Trophoblast cell (in vitro differentiated cells and primary cell): ENCODE results near the gene OPN1SW.

Experiments
- DNase-seq, 2 donors: peaks; one replicate each; pipeline ENCODE4 v3.0.0-alpha.2; 2016
- H2AFZ ChIP-seq: 2 replicates; pipeline ENCODE4 v1.6.1; 2013; ENCODE audit warnings: low read length, moderate library complexity, mild to moderate bottlenecking; ENCODE audit not compliant: insufficient read depth, poor library complexity
- H2AK5ac ChIP-seq: 2 replicates; pipeline ENCODE4 v1.6.1; 2013; ENCODE audit warnings: mild to moderate bottlenecking, low read length
- H2BK120ac ChIP-seq: 2 replicates; pipeline ENCODE4 v1.6.1; 2013; ENCODE audit warnings: low read length, mild to moderate bottlenecking, moderate library complexity; ENCODE audit not compliant: insufficient read depth, poor library complexity
- H2BK12ac ChIP-seq: 2 replicates; pipeline ENCODE4 v1.6.1; 2013; ENCODE audit warnings: mild to moderate bottlenecking, low read length, moderate library complexity
- H2BK5ac ChIP-seq: 2 replicates; pipeline ENCODE4 v1.6.1; 2013; ENCODE audit warnings: low read length, low read depth, moderate library complexity, mild to moderate bottlenecking; ENCODE audit not compliant: poor library complexity
- H3K14ac ChIP-seq: 2 replicates; pipeline ENCODE4 v1.6.1; 2013; ENCODE audit warnings: mild to moderate bottlenecking, low read length
- H3K18ac ChIP-seq: 2 replicates; pipeline ENCODE4 v1.6.1; 2013; ENCODE audit warnings: mild to moderate bottlenecking, low read length
- H3K23ac ChIP-seq: 2 replicates; pipeline ENCODE4 v1.6.1; 2013; ENCODE audit warnings: low read length
- H3K27ac ChIP-seq: 2 replicates; pipeline ENCODE4 v1.5.1; 2013; ENCODE audit warnings: low read depth, mild to moderate bottlenecking, inconsistent platforms, low read length, moderate library complexity
- H3K27me3 ChIP-seq: 2 replicates; pipeline ENCODE4 v1.6.1; 2013; ENCODE audit warnings: inconsistent platforms, mild to moderate bottlenecking, low read length, moderate library complexity; ENCODE audit not compliant: insufficient read depth
- H3K36me3 ChIP-seq, 2 experiments: 1 replicate in 1 of 2; 2 replicates in 1 of 2; pipeline ENCODE4 v1.6.1; 2013; ENCODE audit warnings: low read length in 2 of 2, mild to moderate bottlenecking in 2 of 2, moderate library complexity in 1 of 2; ENCODE audit not compliant: insufficient read depth in 2 of 2, control insufficient read depth in 1 of 2
- H3K4ac ChIP-seq: 2 replicates; pipeline ENCODE4 v1.6.1; 2013; ENCODE audit warnings: low read depth, mild to moderate bottlenecking, low read length, moderate library complexity
- H3K4me1 ChIP-seq, 2 experiments: 1 replicate in 1 of 2; 2 replicates in 1 of 2; pipeline ENCODE4 v1.6.1; 2013; ENCODE audit warnings: low read length in 2 of 2, mild to moderate bottlenecking in 2 of 2, moderate library complexity in 1 of 2; ENCODE audit not compliant: insufficient read depth in 2 of 2, control insufficient read depth in 1 of 2
- H3K4me2 ChIP-seq: 2 replicates; pipeline ENCODE4 v1.6.1; 2013; ENCODE audit warnings: inconsistent platforms, mild to moderate bottlenecking, low read length, moderate library complexity
- H3K4me3 ChIP-seq: 2 replicates; pipeline ENCODE4 v1.5.1; 2013; ENCODE audit warnings: mild to moderate bottlenecking, low read depth, low read length, inconsistent platforms
- H3K79me1 ChIP-seq: one replicate; pipeline ENCODE4 v1.6.1; 2013; ENCODE audit warnings: low read length
- H3K79me2 ChIP-seq: 2 replicates; pipeline ENCODE4 v1.6.1; 2013; ENCODE audit warnings: low read length, mild to moderate bottlenecking; ENCODE audit not compliant: control insufficient read depth, insufficient read depth, poor library complexity
- H3K9ac ChIP-seq: 2 replicates; pipeline ENCODE4 v1.6.1; 2013; ENCODE audit warnings: mild to moderate bottlenecking, low read length
- H3K9me3 ChIP-seq: 2 replicates; pipeline ENCODE4 v1.6.1; 2013; ENCODE audit warnings: low read depth, mild to moderate bottlenecking, control low read depth, inconsistent platforms, low read length; ENCODE audit not compliant: insufficient read depth
- H4K12ac ChIP-seq: 2 replicates; pipeline ENCODE4 v1.6.1; 2013; ENCODE audit warnings: low read depth, mild to moderate bottlenecking, low read length, moderate library complexity
- H4K8ac ChIP-seq: 2 replicates; pipeline ENCODE4 v1.6.1; 2013; ENCODE audit warnings: low read depth, mild to moderate bottlenecking, low read length, moderate library complexity
- H4K91ac ChIP-seq: one replicate; pipeline ENCODE4 v1.6.1; 2013; ENCODE audit warnings: low read depth, mild to moderate bottlenecking, low read length, moderate library complexity
- WGBS: extraction: QIAGEN DNeasy Blood & Tissue Kit; methylation state at CpG from one replicate; pipeline ENCODE4 v1.1.7; 2013; ENCODE audit warnings: missing lambda C conversion rate; ENCODE audit not compliant: insufficient read length, insufficient coverage; ENCODE audit errors: extremely low coverage; 5-methylcytosine and 5-hydroxymethylcytosine counted together

OPN1SW gene

GRCh38 chr7:128791121-128791971 is 15.8 kb upstream of the OPN1SW start, which contains the start of gene CCDC136:
TSS of gene CCDC136 (plus strand) at chr7:128791968. CDS start at chr7:128792412, 444 bp downstream.
- peaks cover 0 to 7% of the 10 kb centered on the region in 2 experiments for H3K4me1 ChIP-seq
- H3K23ac ChIP-seq: no peak within 1 kb of the TSS
- H2BK120ac ChIP-seq: no peak within 1 kb of the TSS
- no peak within 1 kb of the TSS for H3K27ac ChIP-seq
- H3K27me3 ChIP-seq: peaks cover 6% of the 10 kb centered on the region
- peak within 1 kb of the TSS; percentile 77 for H3K4me3 ChIP-seq
- no peak within 1 kb of the TSS for H2BK5ac ChIP-seq
- H2BK12ac ChIP-seq: no peak within 1 kb of the TSS
- no peak within 1 kb of the TSS for H4K12ac ChIP-seq
- H3K18ac ChIP-seq: peak within 1 kb of the TSS; percentile 60
- H4K91ac ChIP-seq: peak within 1 kb of the TSS; percentile 70
- no peak within 1 kb of the TSS for H3K9ac ChIP-seq
- no CpG with 5 or more reads among the region's 80 CpGs for WGBS
- peak within 1 kb of the TSS; percentile 72 for H4K8ac ChIP-seq
- peak in 1 of 2 donors; percentile 57 for DNase-seq
- H3K79me2 ChIP-seq: peaks cover 2% of the 10 kb centered on the region
- H3K4me2 ChIP-seq: peak within 1 kb of the TSS; percentile 88
- peak within 1 kb of the TSS; percentile 66 for H2AFZ ChIP-seq
- peak within 1 kb of the TSS; percentile 10 for H3K4ac ChIP-seq
- H3K14ac ChIP-seq: peak within 1 kb of the TSS; percentile 39
- no peak within 1 kb of the TSS for H2AK5ac ChIP-seq
- H3K79me1 ChIP-seq: peaks cover 3% of the 10 kb centered on the region
- H3K36me3 ChIP-seq: no peaks in the 10 kb centered on the region
- peaks cover 3% of the 10 kb centered on the region for H3K9me3 ChIP-seq

- H3K79me2 ChIP-seq: peaks cover 2% of the 10 kb centered on the region
- H4K8ac ChIP-seq: peak overlapping the region; percentile 72
- no peak overlapping the region for H4K91ac ChIP-seq
- peaks cover 3% of the 10 kb centered on the region for H3K9me3 ChIP-seq
- no CpG with 5 or more reads among the region's 45 CpGs for WGBS
- no peak overlapping the region for H3K23ac ChIP-seq
- H3K4me1 ChIP-seq: peaks cover 0 to 7% of the 10 kb centered on the region in 2 experiments
- H3K79me1 ChIP-seq: peaks cover 3% of the 10 kb centered on the region
- no peak overlapping the region for H3K4ac ChIP-seq
- H3K4me2 ChIP-seq: peak overlapping the region; percentile 88
- H3K14ac ChIP-seq: no peak overlapping the region
- no peak overlapping the region for H3K18ac ChIP-seq
- H3K27me3 ChIP-seq: peaks cover 6% of the 10 kb centered on the region
- no peak overlapping the region for H2AK5ac ChIP-seq
- H2BK12ac ChIP-seq: no peak overlapping the region
- no peak overlapping the region for H2BK120ac ChIP-seq
- H3K27ac ChIP-seq: no peak overlapping the region
- DNase-seq: no peak
- H3K4me3 ChIP-seq: peak overlapping the region; percentile 77
- peak overlapping the region; percentile 43 for H4K12ac ChIP-seq
- no peak overlapping the region for H2BK5ac ChIP-seq
- H2AFZ ChIP-seq: no peak overlapping the region
- no peak overlapping the region for H3K9ac ChIP-seq
- no peaks in the 10 kb centered on the region for H3K36me3 ChIP-seq
Measured at GRCh38 chr7:128790315-128791041, 14.9 kb upstream of the OPN1SW start.

- Histone ChIP-seq H3K79me1 (peaks cover 3% of the 10 kb centered on the region), H3K4ac (no peak overlapping the region), H3K27me3 (peaks cover 6% of the 10 kb centered on the region), H3K4me1 (peaks cover 0 to 7% of the 10 kb centered on the region in 2 experiments), H3K9me3 (peaks cover 3% of the 10 kb centered on the region), H4K12ac (no peak overlapping the region), H3K36me3 (no peaks in the 10 kb centered on the region), H2BK5ac (no peak overlapping the region), H2BK12ac (no peak overlapping the region), H3K9ac (no peak overlapping the region), H3K4me3 (no peak overlapping the region), H3K79me2 (peaks cover 2% of the 10 kb centered on the region), H4K8ac (no peak overlapping the region), H2AK5ac (no peak overlapping the region), H2BK120ac (no peak overlapping the region), H3K23ac (no peak overlapping the region), H3K4me2 (no peak overlapping the region), H2AFZ (no peak overlapping the region), H3K27ac (no peak overlapping the region), H3K14ac (no peak overlapping the region), H4K91ac (no peak overlapping the region), H3K18ac (no peak overlapping the region)
- DNase-seq: no peak
- WGBS: no CpG with 5 or more reads among the region's 9 CpGs
Measured at GRCh38 chr7:128788446-128789412, 13.1 kb upstream of the OPN1SW start.

- WGBS: no CpG with 5 or more reads among the region's 3 CpGs
- DNase-seq: no peak
- H3K27me3 ChIP-seq: peaks cover 3% of the 10 kb centered on the region
- peaks cover 3% of the 10 kb centered on the region for H3K9me3 ChIP-seq
- peaks cover 0 to 3% of the 10 kb centered on the region in 2 experiments for H3K4me1 ChIP-seq
- H3K27ac ChIP-seq: no peak overlapping the region
- H2AK5ac ChIP-seq: no peak overlapping the region
- no peak overlapping the region for H2BK120ac ChIP-seq
- H3K79me2 ChIP-seq: no peaks in the 10 kb centered on the region
- no peak overlapping the region for H3K4me2 ChIP-seq
- no peaks in the 10 kb centered on the region for H3K79me1 ChIP-seq
- no peak overlapping the region for H3K18ac ChIP-seq
- H3K4ac ChIP-seq: no peak overlapping the region
- H3K9ac ChIP-seq: no peak overlapping the region
- no peak overlapping the region for H3K4me3 ChIP-seq
- H3K14ac ChIP-seq: no peak overlapping the region
- H4K8ac ChIP-seq: no peak overlapping the region
- no peak overlapping the region for H4K91ac ChIP-seq
- H2AFZ ChIP-seq: no peak overlapping the region
- H3K36me3 ChIP-seq: no peaks in the 10 kb centered on the region
- H2BK12ac ChIP-seq: no peak overlapping the region
- no peak overlapping the region for H3K23ac ChIP-seq
- no peak overlapping the region for H2BK5ac ChIP-seq
- no peak overlapping the region for H4K12ac ChIP-seq
Measured at GRCh38 chr7:128785738-128786137, 10.1 kb upstream of the OPN1SW start.
